Fibroblast of peridontal ligament (primary cell): ENCODE results near the gene MYMX.

Experiments
- DNase-seq: peaks from one replicate; pipeline ENCODE4 v3.0.0-alpha.2; 2010; ENCODE audit errors: extremely low read depth

MYMX gene

DNA sequence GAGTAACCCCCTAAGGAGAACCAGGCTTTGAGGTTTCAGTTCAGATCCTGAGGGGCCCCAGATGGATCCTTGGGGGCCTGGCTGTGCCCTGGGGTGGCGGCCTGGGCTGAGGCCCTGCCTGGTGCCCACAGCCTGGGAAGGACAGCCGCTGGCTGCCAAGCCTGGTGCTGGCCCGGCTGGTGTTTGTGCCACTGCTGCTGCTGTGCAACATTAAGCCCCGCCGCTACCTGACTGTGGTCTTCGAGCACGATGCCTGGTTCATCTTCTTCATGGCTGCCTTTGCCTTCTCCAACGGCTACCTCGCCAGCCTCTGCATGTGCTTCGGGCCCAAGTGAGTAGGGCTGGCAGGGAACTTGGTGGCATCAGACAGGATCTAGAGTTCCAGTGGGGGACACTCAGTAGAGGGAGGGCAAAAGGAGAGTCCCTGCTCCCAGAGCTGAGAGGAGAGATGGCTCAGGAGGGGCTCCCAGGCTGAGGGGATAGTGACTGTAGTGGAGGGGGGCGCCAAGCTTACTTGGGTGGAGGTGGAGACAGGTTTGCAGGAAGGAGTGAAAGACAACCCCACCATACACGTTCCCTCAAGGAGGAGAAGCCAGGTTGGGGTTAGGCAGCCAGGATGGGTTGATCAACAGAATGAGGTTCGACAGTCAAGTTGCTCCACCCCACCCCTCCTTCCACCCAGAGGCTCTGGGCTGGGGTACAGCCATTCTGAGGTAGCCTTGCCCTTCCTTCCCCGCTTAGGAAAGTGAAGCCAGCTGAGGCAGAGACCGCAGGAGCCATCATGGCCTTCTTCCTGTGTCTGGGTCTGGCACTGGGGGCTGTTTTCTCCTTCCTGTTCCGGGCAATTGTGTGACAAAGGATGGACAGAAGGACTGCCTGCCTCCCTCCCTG, 16.2 kb downstream of the MYMX start:
- no peak for DNase-seq

DNA sequence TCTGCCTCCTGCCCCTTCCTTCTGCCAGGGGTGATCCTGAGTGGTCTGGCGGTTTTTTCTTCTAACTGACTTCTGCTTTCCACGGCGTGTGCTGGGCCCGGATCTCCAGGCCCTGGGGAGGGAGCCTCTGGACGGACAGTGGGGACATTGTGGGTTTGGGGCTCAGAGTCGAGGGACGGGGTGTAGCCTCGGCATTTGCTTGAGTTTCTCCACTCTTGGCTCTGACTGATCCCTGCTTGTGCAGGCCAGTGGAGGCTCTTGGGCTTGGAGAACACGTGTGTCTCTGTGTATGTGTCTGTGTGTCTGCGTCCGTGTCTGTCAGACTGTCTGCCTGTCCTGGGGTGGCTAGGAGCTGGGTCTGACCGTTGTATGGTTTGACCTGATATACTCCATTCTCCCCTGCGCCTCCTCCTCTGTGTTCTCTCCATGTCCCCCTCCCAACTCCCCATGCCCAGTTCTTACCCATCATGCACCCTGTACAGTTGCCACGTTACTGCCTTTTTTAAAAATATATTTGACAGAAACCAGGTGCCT, 16.9 kb downstream of the MYMX start:
- no peak for DNase-seq

GRCh38 chr6:44234101-44235025, 17.6 kb downstream of the MYMX start:
- peak; percentile 77 for DNase-seq

DNA sequence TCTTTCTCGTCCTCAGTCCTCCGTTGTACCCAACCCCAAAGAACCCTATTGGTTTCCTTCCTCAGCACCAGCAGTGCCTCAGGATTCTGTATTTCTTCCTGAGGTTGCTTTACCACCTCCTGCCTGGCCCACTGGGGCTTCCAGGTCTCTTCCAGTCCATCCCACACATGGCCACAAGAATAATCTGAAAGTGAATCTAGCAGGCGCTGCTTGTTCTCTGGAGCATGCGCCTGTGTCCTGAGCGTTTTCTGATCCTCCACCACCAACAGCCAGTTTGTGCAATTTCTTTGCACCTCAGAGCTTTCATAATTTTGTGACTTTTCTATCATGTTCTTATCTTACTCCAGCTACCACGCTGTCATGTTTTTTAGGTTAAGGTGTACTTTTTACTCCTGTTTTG, 18.5 kb downstream of the MYMX start:
- no peak for DNase-seq

DNA sequence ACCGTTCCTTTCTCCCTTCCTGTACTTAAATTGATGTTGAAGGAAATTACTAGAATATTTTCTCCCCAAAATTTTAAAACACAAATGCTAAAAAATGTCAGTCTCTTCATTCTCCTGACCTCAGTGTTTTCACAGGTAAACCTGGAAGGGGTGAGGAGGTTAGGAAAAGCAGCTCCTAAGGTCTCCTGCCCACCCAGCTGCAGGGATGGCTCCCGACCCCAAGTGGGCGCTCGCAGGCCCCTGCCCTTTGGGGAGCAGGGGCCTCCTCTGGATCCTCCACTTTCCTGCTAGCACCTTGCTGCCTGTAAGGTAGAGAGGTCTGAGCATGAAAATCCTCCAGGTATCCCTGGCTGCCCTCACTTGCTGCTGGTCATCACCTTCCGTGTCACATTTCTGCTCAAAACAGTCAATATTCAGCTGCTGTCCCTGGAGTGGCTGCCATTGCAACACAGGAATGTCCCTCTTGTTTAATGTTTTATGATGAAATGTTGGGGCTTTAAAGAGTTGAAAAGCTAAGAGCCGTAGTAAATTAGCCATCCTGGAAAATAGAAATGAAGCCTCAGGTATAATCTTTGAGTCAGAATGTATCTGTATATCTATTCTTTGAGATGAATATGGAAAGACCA, 19.3 kb downstream of the MYMX start:
- no peak for DNase-seq

- peak; percentile 94 for DNase-seq
Measured at GRCh38 chr6:44237021-44237812, 20.5 kb downstream of the MYMX start.

DNA sequence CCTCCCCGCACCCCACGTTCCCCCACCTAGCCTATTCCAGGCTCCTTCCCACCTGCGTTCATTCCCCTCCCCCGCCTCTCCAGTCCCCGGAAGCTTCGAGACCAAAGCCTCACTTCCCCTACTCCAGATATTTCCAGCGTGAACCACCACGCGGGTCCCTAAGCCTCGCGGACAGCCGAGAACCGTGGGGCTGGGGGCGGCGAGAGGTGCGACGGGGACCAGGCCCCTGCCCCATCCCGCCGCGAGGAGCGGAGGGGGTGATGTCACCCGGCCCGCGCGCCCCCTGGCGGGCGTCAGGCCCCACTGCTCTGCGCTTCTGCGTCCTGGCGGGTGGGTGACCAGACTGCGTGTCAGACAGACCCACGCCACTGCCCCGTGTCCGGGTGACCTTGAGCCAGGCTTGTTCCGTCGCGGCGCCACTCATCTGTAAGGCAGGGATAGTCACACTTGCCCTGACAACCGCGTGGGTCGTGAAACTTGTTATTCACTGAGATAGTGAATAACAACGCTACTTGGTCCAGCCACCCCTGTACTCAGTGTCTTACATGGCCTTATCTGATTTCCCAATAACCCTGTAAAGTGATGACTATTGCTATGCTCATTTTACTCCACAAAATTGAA, 21.2 kb downstream of the MYMX start:
- DNase-seq = peak; percentile 56

DNA sequence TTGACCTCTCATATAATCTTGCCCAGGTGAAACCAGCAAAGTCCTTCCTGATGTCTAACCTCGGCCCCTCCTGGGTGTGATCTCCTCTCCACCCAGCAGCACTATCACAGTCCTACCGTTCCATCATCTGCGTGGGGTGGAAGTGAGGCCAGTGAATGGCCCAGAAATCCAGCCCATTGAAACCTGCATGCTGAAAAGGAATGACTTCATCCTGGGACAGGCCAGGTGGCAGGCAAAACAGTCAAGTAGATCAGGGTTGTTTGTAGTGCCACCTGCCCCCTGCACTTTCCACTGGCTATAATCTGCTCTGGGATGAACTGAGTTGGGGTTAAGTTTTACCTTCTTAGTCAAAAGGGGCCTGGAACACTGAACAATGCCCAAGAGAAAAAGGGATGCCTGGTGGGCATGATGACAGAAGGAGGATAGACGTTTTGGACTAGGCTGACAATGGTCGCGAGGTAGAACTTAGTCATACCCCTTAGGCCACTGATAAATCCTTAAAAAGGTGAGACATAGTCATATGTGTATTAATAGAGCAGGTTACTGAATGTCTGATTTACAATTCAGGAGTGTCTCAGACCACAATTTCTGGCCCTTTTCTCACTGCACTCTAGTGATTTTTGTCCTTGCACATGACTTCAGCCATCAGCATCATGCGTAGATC, 22.1 kb downstream of the MYMX start:
- no peak for DNase-seq

DNA sequence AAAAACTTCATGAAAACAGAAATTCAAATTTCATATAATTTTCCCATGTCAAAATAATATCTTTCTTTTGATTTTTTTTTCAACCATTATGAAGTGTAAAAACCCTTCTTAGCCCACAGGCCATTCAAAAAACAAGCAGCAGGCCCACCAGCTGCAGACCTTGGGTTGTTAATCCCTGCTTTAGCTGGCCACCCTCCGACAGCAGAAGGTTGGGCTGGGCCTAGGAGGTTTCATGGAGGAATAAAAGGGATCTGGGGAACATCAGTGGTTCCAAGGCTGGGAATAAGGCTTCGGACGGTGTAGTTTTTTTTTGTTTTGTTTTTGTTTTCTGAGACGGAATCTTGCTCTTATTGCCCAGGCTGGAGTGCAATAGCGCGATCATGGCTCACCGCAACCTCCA, 26.6 kb downstream of the MYMX start:
- no peak for DNase-seq

GRCh38 chr6:44245391-44245911, 28.7 kb downstream of the MYMX start:
- no peak for DNase-seq

GRCh38 chr6:44245912-44246662, 29.4 kb downstream of the MYMX start:
- peak; percentile 75 for DNase-seq

DNA sequence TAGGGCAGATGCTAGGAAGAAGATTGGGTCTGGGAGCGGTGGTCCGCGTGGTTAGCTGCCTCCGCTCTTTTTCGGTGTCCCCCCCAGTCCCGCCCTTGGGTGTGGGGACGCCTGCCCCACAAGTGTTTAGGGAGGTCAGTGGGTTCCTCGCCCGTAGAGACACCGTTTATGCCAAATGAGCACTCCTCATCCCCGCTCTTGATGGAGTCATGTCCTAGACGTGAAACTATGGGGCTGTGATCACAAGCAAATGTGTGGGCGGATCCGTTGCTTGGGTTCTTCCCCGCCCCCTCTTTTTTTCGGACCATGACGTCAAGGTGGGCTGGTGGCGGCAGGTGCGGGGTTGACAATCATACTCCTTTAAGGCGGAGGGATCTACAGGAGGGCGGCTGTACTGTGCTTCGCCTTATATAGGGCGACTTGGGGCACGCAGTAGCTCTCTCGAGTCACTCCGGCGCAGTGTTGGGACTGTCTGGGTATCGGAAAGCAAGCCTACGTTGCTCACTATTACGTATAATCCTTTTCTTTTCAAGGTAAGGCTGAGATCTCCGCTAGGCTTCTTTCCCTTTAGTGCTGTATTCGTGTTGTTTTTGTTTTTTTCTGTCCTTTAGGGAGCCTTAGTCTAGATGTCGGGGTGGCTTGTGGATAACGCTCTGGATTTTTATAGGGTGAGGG, 30.1 kb downstream of the MYMX start, which contains the start of gene HSP90AB1:
Gene HSP90AB1, plus strand, starts transcription at position 439 of the 675 bp plus-strand sequence. CDS start 1,529 bp downstream, outside the sequence.
- DNase-seq = peak; percentile 97

- DNase-seq = peak; percentile 42
Measured at GRCh38 chr6:44247338-44248302, 30.9 kb downstream of the MYMX start.

GRCh38 chr6:44248579-44248978, 31.9 kb downstream of the MYMX start:
- DNase-seq = no peak

GRCh38 chr6:44249082-44249748, 32.5 kb downstream of the MYMX start:
- no peak for DNase-seq

- no peak for DNase-seq
Measured at GRCh38 chr6:44250067-44250717, 33.5 kb downstream of the MYMX start.
